NT2/D1 (cell line): ENCODE measurements around the gene APIP.

ENCODE experiments used
- DNase-seq: peaks from one replicate; pipeline ENCODE4 v3.0.0-alpha.2; 2011; ENCODE audit warnings: low read depth, low spot score
- H3K27me3 ChIP-seq: 2 replicates; pipeline ENCODE4 v1.6.0; 2011; ENCODE audit warnings: mild to moderate bottlenecking; ENCODE audit not compliant: insufficient read length, insufficient read depth
- H3K36me3 ChIP-seq: 2 replicates; pipeline ENCODE4 v1.6.1; 2011; ENCODE audit warnings: mild to moderate bottlenecking, low read length, mixed read lengths; ENCODE audit not compliant: insufficient read depth, insufficient read length
- H3K4me1 ChIP-seq: 2 replicates; pipeline ENCODE4 v1.5.1; 2011; ENCODE audit not compliant: insufficient read depth, insufficient read length
- H3K4me3 ChIP-seq: 2 replicates; pipeline ENCODE4 v1.5.1; 2011; ENCODE audit warnings: low read depth; ENCODE audit not compliant: insufficient read length
- H3K9ac ChIP-seq: 2 replicates; pipeline ENCODE4 v1.6.0; 2011; ENCODE audit warnings: low read depth; ENCODE audit not compliant: insufficient read length
- H3K9me3 ChIP-seq: 2 replicates; pipeline ENCODE4 v1.5.1; 2011; ENCODE audit warnings: mild to moderate bottlenecking, low read length; ENCODE audit not compliant: insufficient read depth
- SUZ12 ChIP-seq: IDR thresholded peaks from 2 replicates; pipeline ENCODE4 v1.6.1; 2011; ENCODE audit not compliant: insufficient read length, insufficient read depth; ENCODE audit errors: extremely low read depth
- YY1 ChIP-seq: IDR thresholded peaks from 2 replicates; pipeline ENCODE4 v1.6.1; 2011; ENCODE audit not compliant: insufficient read length, insufficient read depth
- ZNF274 ChIP-seq: IDR thresholded peaks from 2 replicates; pipeline ENCODE4 v1.6.1; 2011; ENCODE audit warnings: mild to moderate bottlenecking, low read depth, low read length

APIP gene

DNA sequence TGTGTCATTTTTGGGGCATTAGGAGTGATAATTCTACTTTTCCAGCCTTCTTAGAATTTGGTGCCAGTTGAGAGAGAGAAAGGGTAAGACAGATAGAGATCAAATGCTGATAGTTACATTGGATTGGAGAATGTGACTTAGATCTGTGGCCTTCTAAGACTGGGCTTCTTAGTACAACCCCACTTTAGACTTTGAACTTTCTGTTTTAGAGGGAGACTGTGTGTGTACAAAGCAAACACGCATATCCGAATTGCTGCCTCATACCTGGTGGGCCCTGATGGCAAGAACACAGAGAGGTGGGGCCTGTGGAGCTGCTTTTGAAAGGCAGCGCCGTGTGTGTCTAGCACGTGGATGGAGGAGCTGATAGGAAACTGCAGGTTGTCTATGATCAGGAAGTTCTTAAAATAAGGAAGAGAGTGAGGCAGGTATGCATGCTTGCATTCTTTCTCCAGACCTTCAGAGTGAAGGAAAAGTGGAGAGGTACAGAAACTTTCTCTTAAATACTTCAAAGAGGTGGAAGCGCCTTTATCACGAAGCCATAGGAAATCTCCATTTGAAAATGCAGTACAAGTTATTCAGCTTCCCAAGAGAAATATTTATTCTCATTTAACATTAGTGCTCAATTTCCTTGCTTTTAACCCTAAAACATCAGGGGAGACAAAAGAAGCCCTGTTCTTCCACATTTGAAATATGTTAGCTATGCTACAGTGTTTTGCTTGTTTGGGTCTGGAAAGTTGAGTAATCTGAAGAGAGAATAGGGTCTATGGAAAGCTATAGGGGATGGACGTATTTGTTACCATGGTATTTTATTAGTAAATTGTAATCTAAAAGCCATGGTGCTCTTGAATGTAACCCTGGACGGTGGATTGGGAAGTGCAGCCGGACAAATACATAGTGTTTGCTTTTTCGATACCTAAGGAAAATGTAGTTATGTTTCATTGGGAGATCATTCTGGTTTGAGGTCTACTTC is 13.9 kb upstream of the APIP start:
- Histone ChIP-seq H3K4me3 (no peak overlapping the region), H3K36me3 (peaks cover 14% of the 10 kb centered on the region), H3K27me3 (no peaks in the 10 kb centered on the region), H3K9ac (no peak overlapping the region), H3K4me1 (no peaks in the 10 kb centered on the region), H3K9me3 (no peaks in the 10 kb centered on the region)
- no peak for TF ChIP-seq YY1
- DNase-seq = no peak

DNA sequence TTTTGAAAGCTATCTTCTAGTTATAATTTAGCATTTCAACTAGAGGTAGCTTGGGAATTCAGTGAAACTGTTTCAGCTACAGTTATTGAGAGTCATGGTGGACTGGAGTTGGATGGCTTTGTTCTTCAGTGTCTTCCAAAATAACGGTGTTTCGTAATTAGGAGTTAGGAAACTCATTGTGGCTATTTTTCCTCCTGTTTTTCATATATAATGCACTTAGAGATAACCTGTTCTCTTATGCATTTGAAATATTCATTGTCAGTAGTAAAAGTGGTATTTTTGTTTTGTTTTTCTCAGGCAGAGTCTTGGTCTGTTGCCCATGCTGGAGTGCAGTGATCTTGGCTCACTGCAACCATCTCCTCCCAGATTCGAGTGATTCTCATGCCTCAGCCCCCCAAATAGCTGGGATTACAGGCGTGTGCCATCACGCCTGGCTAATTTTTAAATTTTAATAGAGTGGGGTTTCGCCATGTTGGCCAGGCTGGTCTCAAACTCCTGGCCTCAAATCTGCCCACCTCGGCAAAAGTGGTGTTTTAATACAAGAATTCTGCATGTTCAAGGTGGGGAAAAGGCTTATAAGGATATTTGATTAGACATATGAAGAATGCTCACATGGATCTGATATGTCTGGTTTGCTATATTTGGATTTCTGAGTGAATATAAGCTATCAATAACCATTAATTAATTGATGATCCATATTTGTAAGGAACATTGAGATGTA is 12.9 kb upstream of the APIP start:
- H3K27me3 ChIP-seq = no peaks in the 10 kb centered on the region
- peaks cover 14% of the 10 kb centered on the region for H3K36me3 ChIP-seq
- no peak for TF ChIP-seq ZNF274
- no peak for TF ChIP-seq SUZ12
- TF ChIP-seq YY1 = no peak
- H3K9ac ChIP-seq = no peak overlapping the region
- no peaks in the 10 kb centered on the region for H3K4me1 ChIP-seq
- H3K4me3 ChIP-seq = no peak overlapping the region
- no peak for DNase-seq
- H3K9me3 ChIP-seq = no peaks in the 10 kb centered on the region

- no peak overlapping the region for H3K9ac ChIP-seq
- H3K27me3 ChIP-seq = no peaks in the 10 kb centered on the region
- no peak overlapping the region for H3K4me3 ChIP-seq
- TF ChIP-seq ZNF274 (no peak), SUZ12 (no peak), YY1 (no peak)
- peaks cover 12% of the 10 kb centered on the region for H3K36me3 ChIP-seq
- DNase-seq = no peak
- no peaks in the 10 kb centered on the region for H3K4me1 ChIP-seq
- no peaks in the 10 kb centered on the region for H3K9me3 ChIP-seq
Observed at GRCh38 chr11:34928268-34928959, 12.2 kb upstream of the APIP start.

DNA sequence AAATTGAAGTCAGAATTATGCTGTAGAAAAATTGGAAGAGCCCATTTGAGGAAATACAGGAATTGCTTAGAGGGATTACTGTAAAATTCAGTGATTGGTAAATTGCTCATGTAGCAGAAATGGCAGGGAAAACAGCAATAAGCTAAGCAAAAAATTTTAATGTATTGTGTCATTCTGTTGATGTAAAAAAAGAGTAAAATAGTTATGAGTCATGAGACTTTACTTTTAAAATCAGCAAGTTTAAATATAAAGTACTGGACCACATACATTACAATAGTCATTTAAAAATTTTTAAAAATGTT is 10.6 kb upstream of the APIP start:
- H3K9me3 ChIP-seq = no peaks in the 10 kb centered on the region
- H3K4me3 ChIP-seq = no peak overlapping the region
- H3K9ac ChIP-seq = no peak overlapping the region
- TF ChIP-seq ZNF274 = no peak
- TF ChIP-seq YY1 = no peak
- TF ChIP-seq SUZ12 = no peak
- H3K4me1 ChIP-seq = no peaks in the 10 kb centered on the region
- DNase-seq = no peak
- no peaks in the 10 kb centered on the region for H3K36me3 ChIP-seq
- no peaks in the 10 kb centered on the region for H3K27me3 ChIP-seq

DNA sequence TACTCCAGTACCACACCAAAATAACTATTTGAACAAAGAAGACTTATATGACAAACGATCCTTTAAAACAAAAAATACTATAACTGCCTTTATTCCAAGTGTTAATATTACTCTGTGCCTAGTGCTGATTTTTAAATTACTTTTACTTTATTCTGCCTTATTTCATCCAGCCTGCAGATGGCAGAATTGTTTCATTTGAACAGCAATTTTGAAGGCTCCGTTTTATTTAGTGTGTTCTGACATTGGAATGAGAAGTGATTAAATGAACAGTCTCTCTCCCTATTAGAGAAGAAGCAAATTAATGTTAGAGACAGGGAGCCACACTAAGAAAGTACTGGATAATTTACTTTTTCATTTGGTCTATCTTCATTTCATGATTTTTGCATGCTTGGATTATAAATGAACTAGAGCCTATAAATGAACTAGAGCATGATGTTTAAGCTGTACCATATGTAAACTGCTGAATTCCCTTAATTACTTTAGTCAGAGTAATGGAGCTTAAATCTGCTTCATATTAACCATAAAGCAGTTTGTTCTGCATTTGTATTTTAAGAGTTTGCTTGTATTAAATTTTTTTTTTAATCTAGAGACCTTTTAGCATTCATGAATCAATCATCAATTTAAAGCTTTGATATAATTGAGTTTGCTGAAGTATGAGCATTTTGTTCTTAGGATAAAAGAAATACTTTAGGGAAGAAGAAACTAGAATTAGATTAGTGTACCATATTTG is 10.1 kb upstream of the APIP start:
- H3K36me3 ChIP-seq = no peaks in the 10 kb centered on the region
- DNase-seq = no peak
- no peak overlapping the region for H3K9ac ChIP-seq
- H3K4me3 ChIP-seq = no peak overlapping the region
- TF ChIP-seq YY1 (no peak), ZNF274 (no peak), SUZ12 (no peak)
- no peaks in the 10 kb centered on the region for H3K27me3 ChIP-seq
- H3K9me3 ChIP-seq = no peaks in the 10 kb centered on the region
- H3K4me1 ChIP-seq = no peaks in the 10 kb centered on the region

- Histone ChIP-seq H3K9ac (no peak overlapping the region), H3K27me3 (no peaks in the 10 kb centered on the region), H3K36me3 (peaks cover 3% of the 10 kb centered on the region), H3K4me3 (no peak overlapping the region), H3K4me1 (no peaks in the 10 kb centered on the region), H3K9me3 (no peaks in the 10 kb centered on the region)
- TF ChIP-seq ZNF274 (no peak), SUZ12 (no peak), YY1 (no peak)
- DNase-seq = no peak
Observed at GRCh38 chr11:34924714-34925113, 8.5 kb upstream of the APIP start.

DNA sequence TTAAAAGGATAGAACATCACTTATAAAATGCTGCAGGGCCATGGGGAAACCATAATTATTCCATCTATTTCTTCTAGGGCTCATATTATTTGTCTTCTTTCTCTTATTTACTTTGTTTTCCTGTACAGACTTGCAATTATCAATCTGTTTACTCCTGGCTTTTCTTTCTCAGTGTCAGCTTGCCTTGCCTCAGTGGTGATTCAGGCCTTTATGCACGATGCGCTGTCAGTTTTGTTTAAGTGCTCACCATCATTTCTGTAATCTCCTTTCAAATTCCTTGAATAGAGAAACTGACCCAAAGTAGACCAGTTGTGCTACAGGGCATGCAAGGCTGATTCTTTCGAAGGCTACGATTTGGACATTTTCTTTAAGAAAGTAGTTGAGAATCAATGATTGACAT is 5.0 kb upstream of the APIP start:
- Histone ChIP-seq H3K4me1 (no peaks in the 10 kb centered on the region), H3K9me3 (no peaks in the 10 kb centered on the region), H3K4me3 (no peak overlapping the region), H3K27me3 (no peaks in the 10 kb centered on the region), H3K36me3 (peaks cover 5% of the 10 kb centered on the region), H3K9ac (no peak overlapping the region)
- DNase-seq = no peak
- TF ChIP-seq SUZ12 (no peak), YY1 (no peak), ZNF274 (no peak)
